HG02970 (cell line): ENCODE measurements around the gene CCDC39.
A peak's percentile ranks its signal among the peaks of the same experiment; 100 is the strongest.
"Not testable (repeated sequence)": the region's sequence is repeated elsewhere in the genome, so short reads cannot be mapped to it uniquely, and the experiment has no call there.

Source experiments
- ATAC-seq: cut with Tn5 transposase; IDR thresholded peaks from one replicate; pipeline ENCODE4 v1.9.1; 2021; ENCODE audit warnings: mild to moderate bottlenecking, moderate library complexity, moderate number of reproducible peaks; ENCODE audit not compliant: unreplicated experiment, low FRiP score

The CCDC39 gene

GRCh38 chr3:180626844-180627243 lies 52.4 kb downstream of the CCDC39 start:
- ATAC-seq = peak; percentile 69

- no peak for ATAC-seq
These were observed 54.6 kb downstream of the CCDC39 start for GRCh38 chr3:180624714-180625113.

GRCh38 chr3:180619723-180620122 lies 59.6 kb downstream of the CCDC39 start:
- ATAC-seq = no peak

GRCh38 chr3:180618563-180618962 lies 60.7 kb downstream of the CCDC39 start:
- ATAC-seq = not testable (repeated sequence)

- ATAC-seq = no peak
These were observed 62.2 kb downstream of the CCDC39 start for GRCh38 chr3:180617049-180617448.

GRCh38 chr3:180615954-180616353 lies 63.3 kb downstream of the CCDC39 start:
- no peak for ATAC-seq

- ATAC-seq = no peak
These were observed 66.9 kb downstream of the CCDC39 start for GRCh38 chr3:180612364-180612763.

GRCh38 chr3:180611006-180611405 lies 68.3 kb downstream of the CCDC39 start:
- ATAC-seq = no peak

GRCh38 chr3:180601688-180602666 lies 77.3 kb downstream of the CCDC39 start, which contains the start of gene TTC14:
TSS of gene TTC14 (plus strand) at chr3:180602163. CDS start at chr3:180602262, 99 bp downstream.
- peak; percentile 99 for ATAC-seq

- ATAC-seq = no peak
These were observed 78.8 kb downstream of the CCDC39 start for GRCh38 chr3:180600473-180600872.

- no peak for ATAC-seq
These were observed 83.7 kb downstream of the CCDC39 start for GRCh38 chr3:180595559-180595935.

GRCh38 chr3:180594631-180595558 lies 84.4 kb downstream of the CCDC39 start:
- ATAC-seq = no peak

GRCh38 chr3:180593631-180594030 lies 85.7 kb downstream of the CCDC39 start:
- ATAC-seq = not testable (repeated sequence)

GRCh38 chr3:180590396-180590795 lies 88.9 kb downstream of the CCDC39 start:
- no peak for ATAC-seq

- ATAC-seq = no peak
These were observed 98.4 kb downstream of the CCDC39 start for GRCh38 chr3:180580934-180581333.

GRCh38 chr3:180575571-180575970 lies 103.7 kb downstream of the CCDC39 start:
- no peak for ATAC-seq

- no peak for ATAC-seq
These were observed 107.3 kb downstream of the CCDC39 start for GRCh38 chr3:180571831-180572598.

- no peak for ATAC-seq
These were observed 109.1 kb downstream of the CCDC39 start for GRCh38 chr3:180570238-180570637.

GRCh38 chr3:180564676-180565075 lies 114.6 kb downstream of the CCDC39 start:
- no peak for ATAC-seq
